H1 (cell line): ENCODE data around the gene ZMYND10. TPM values are rescaled to one million over a fixed set of nuclear protein-coding genes. Genes with fewer than 3 reads are reported as not detected.

Experiments used
- EP300 ChIP-seq, 2 experiments: IDR thresholded peaks; 1 replicate in 1 of 2; 2 replicates in 1 of 2; pipeline ENCODE4 v1.6.1; 2011 to 2012; ENCODE audit warnings: low read depth in 2 of 2, low read length in 2 of 2, mild to moderate bottlenecking in 2 of 2, borderline replicate concordance in 1 of 2, inconsistent platforms in 1 of 2, moderate library complexity in 1 of 2
- GABPA ChIP-seq: IDR thresholded peaks from 2 replicates; pipeline ENCODE4 v1.6.1; 2011; ENCODE audit warnings: mild to moderate bottlenecking, low read length, moderate library complexity, borderline replicate concordance; ENCODE audit not compliant: insufficient read depth
- JUN ChIP-seq: IDR thresholded peaks from 2 replicates; pipeline ENCODE4 v1.6.1; 2011; ENCODE audit warnings: low read depth, mild to moderate bottlenecking, improper control_type of control experiment, low read length
- MAFK ChIP-seq: IDR thresholded peaks from 2 replicates; pipeline ENCODE4 v1.6.1; 2012; ENCODE audit warnings: low read depth, mild to moderate bottlenecking, improper control_type of control experiment, low read length
- SP2 ChIP-seq: IDR thresholded peaks from 2 replicates; pipeline ENCODE4 v1.6.1; 2012; ENCODE audit warnings: mild to moderate bottlenecking, low read length, inconsistent platforms
- SRF ChIP-seq: IDR thresholded peaks from 2 replicates; pipeline ENCODE4 v1.6.1; 2011; ENCODE audit warnings: mild to moderate bottlenecking, low read depth, low read length, moderate library complexity
- polyA plus RNA-seq, 7 experiments: library from polyadenylated mRNA; depleted of rRNA in 3 of 7; stranded (reverse) in 5 of 7; unstranded in 2 of 7; fragments of >200 nt in 5 of 7; fragments of 200-250 nt in 2 of 7; gene quantifications; 1 replicate in 5 of 7; 2 replicates in 1 of 7; 4 replicates in 1 of 7; pipeline versions ENCODE4 v1.2.1 to v1.2.3, GENCODE V29; 2011 to 2013; ENCODE audit warnings: missing spikeins in 2 of 7, mixed read lengths in 2 of 7
- total RNA-seq: library from RNA; stranded (reverse); fragmentation: NEBNext Ultra II Directional; extraction: Animal tissue kit (Norgen Biotek cat#: 25700); gene quantifications from 2 replicates; pipeline ENCODE4 v1.2.1, GENCODE V29; 2021
- TF ChIP-seq, protein P1 (sequence below): fragments of 300-600 bp; sonication (generic); IDR thresholded peaks from 2 replicates; pipeline ENCODE4 v1.7.1; 2012; ENCODE audit warnings: low read length, moderate library complexity, mild to moderate bottlenecking, inconsistent platforms; ENCODE audit not compliant: insufficient replicate concordance

ZMYND10 gene
- total and polyA plus RNA-seq, 2 of the 8 experiments (the other 6 are each of a cell fraction or from before 2014, with no cell fraction given): 0.56 to 0.79 TPM

GRCh38 chr3:50338965-50339364 is 6.6 kb downstream of the ZMYND10 start (continued):
- TF ChIP-seq, protein P1, sequence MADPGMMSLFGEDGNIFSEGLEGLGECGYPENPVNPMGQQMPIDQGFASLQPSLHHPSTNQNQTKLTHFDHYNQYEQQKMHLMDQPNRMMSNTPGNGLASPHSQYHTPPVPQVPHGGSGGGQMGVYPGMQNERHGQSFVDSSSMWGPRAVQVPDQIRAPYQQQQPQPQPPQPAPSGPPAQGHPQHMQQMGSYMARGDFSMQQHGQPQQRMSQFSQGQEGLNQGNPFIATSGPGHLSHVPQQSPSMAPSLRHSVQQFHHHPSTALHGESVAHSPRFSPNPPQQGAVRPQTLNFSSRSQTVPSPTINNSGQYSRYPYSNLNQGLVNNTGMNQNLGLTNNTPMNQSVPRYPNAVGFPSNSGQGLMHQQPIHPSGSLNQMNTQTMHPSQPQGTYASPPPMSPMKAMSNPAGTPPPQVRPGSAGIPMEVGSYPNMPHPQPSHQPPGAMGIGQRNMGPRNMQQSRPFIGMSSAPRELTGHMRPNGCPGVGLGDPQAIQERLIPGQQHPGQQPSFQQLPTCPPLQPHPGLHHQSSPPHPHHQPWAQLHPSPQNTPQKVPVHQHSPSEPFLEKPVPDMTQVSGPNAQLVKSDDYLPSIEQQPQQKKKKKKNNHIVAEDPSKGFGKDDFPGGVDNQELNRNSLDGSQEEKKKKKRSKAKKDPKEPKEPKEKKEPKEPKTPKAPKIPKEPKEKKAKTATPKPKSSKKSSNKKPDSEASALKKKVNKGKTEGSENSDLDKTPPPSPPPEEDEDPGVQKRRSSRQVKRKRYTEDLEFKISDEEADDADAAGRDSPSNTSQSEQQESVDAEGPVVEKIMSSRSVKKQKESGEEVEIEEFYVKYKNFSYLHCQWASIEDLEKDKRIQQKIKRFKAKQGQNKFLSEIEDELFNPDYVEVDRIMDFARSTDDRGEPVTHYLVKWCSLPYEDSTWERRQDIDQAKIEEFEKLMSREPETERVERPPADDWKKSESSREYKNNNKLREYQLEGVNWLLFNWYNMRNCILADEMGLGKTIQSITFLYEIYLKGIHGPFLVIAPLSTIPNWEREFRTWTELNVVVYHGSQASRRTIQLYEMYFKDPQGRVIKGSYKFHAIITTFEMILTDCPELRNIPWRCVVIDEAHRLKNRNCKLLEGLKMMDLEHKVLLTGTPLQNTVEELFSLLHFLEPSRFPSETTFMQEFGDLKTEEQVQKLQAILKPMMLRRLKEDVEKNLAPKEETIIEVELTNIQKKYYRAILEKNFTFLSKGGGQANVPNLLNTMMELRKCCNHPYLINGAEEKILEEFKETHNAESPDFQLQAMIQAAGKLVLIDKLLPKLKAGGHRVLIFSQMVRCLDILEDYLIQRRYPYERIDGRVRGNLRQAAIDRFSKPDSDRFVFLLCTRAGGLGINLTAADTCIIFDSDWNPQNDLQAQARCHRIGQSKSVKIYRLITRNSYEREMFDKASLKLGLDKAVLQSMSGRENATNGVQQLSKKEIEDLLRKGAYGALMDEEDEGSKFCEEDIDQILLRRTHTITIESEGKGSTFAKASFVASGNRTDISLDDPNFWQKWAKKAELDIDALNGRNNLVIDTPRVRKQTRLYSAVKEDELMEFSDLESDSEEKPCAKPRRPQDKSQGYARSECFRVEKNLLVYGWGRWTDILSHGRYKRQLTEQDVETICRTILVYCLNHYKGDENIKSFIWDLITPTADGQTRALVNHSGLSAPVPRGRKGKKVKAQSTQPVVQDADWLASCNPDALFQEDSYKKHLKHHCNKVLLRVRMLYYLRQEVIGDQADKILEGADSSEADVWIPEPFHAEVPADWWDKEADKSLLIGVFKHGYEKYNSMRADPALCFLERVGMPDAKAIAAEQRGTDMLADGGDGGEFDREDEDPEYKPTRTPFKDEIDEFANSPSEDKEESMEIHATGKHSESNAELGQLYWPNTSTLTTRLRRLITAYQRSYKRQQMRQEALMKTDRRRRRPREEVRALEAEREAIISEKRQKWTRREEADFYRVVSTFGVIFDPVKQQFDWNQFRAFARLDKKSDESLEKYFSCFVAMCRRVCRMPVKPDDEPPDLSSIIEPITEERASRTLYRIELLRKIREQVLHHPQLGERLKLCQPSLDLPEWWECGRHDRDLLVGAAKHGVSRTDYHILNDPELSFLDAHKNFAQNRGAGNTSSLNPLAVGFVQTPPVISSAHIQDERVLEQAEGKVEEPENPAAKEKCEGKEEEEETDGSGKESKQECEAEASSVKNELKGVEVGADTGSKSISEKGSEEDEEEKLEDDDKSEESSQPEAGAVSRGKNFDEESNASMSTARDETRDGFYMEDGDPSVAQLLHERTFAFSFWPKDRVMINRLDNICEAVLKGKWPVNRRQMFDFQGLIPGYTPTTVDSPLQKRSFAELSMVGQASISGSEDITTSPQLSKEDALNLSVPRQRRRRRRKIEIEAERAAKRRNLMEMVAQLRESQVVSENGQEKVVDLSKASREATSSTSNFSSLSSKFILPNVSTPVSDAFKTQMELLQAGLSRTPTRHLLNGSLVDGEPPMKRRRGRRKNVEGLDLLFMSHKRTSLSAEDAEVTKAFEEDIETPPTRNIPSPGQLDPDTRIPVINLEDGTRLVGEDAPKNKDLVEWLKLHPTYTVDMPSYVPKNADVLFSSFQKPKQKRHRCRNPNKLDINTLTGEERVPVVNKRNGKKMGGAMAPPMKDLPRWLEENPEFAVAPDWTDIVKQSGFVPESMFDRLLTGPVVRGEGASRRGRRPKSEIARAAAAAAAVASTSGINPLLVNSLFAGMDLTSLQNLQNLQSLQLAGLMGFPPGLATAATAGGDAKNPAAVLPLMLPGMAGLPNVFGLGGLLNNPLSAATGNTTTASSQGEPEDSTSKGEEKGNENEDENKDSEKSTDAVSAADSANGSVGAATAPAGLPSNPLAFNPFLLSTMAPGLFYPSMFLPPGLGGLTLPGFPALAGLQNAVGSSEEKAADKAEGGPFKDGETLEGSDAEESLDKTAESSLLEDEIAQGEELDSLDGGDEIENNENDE: no peak
- TF ChIP-seq MAFK (no peak), SRF (no peak), GABPA (no peak), EP300 (IDR thresholded peaks at IDR 0.05; ENCODE audit: borderline replicate concordance in 1 of 2, low read depth in 2 of 2, low read length in 2 of 2) (no peak), JUN (no peak), SP2 (no peak)
